Colon (tissue), 2 donors: ENCODE data around the gene PRTG.
"Not testable (repeated sequence)": the region's sequence is repeated elsewhere in the genome, so short reads cannot be mapped to it uniquely, and the experiment has no call there.

Experiments used
- FAIRE-seq: peaks from 2 replicates; lab custom pipeline; 2012; peaks lifted over from hg19 to GRCh38; lab: Jason Lieb, UNC
- donor health status: control.
- donor health status: control.

PRTG gene

DNA sequence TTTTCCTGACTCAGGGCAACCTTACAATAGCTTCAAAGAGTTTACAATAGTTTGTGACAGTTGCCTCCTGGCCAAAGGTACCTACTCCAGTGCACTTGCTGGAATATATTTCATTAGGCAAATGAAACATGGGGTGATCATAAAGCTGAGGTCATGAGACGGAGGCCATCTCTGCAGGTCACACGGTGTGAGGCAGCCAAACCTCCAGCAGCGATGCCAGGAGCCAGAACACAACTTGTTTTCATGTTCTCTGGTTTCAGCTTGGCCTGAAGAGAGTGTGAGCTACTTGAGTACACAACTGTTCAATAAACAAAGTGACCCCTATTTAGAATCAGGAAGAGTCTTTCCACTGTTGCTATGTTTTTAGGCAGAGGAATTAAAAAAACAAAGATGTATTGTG lies 112.1 kb downstream of the PRTG start:
- no peak for FAIRE-seq

DNA sequence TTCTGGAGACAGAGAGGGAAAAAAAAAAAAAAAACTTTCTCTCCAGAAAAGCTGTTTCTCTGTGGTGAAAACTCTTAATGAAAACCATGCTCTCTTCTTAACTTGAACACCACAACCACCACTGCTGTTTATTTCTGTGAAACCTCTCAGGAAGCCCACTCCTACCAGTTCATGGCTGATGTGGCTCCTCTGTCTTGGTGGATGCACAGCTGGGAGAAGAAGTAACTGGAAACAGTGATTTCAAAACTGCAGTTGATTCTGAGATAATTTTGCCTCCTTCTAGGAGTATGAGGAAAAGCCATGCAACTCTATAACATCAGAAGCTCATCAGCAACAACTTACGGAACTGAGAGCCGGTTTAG lies 114.6 kb downstream of the PRTG start:
- FAIRE-seq = no peak

- no peak for FAIRE-seq
Measured at GRCh38 chr15:55627730-55628368, 115.1 kb downstream of the PRTG start.

DNA sequence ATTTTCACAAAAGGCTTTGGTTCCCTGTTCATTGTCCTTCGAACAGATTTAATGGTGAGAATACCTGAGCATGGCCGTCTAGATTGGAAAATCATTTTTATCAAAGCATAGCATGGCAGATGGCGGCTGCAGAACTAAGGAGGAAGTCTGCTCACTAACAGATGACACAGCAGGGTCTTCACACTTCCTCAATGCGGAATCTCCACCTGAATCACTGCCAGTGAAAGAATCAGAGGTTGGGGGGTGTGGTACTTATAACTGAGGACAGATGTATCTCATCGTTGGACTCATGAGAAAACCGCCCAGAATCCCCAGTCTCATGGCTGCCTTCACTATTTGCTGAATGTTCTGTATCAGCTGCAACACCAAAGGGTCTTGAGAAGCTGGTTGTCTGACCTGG lies 123.2 kb downstream of the PRTG start:
- no peak for FAIRE-seq

DNA sequence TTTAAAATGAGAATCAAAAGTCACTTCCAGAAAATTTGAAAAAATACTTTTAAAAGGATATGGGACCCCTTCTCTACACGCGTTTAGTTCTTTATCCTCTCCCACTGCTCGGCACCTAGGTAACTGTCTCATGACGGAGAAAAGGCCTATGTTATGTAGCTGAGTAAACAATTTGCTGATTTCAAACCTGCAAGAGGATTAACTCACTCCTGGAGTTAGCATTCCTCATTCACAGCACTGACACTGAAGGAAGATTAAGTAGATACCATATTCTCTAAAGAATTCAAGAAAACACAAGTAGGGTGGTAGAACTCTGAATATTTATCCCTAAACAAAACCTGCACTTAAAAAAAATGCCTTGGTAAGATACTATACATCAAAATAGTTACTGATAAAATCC lies 124.6 kb downstream of the PRTG start:
- FAIRE-seq = no peak

DNA sequence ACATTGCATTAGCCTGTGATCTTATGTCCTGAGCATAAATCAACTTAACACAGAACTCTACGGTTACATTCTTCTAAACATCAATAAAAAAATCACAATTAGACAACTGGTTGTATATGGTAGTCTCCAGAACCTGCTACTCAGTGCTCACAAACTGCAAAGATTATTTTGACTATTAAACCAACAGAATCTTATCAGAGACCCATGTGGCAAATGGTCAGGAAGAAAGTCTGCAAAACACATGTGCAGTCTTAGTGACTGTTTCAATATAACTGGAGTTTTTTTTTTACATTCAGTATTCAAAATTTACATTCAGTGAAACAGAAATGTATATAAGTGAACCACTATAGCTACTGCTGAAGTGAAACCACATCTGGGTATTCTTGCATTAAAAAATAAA lies 127.5 kb downstream of the PRTG start:
- no peak for FAIRE-seq

DNA sequence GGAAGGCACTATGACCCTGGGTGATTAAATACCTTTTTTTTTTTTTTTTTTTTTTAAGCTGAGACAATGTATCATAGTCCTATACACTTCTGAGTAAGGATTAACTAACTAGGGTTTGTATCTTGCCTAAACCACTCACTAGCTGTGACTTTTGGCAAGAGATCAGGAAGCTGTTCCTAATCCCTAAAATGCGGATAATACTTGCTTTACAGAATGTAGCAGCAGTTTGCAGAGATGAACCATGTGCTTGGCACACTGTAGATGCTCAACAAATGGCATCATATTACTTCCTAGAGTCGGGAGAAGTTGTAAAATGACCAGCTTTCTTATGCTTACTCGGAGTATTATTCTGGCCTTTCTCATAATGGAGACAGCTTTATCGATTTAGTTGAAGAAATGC lies 129.2 kb downstream of the PRTG start:
- no peak for FAIRE-seq

- no peak for FAIRE-seq
Measured at GRCh38 chr15:55606214-55606613, 136.7 kb downstream of the PRTG start.

- no peak for FAIRE-seq
Measured at GRCh38 chr15:55601374-55601773, 141.6 kb downstream of the PRTG start.

DNA sequence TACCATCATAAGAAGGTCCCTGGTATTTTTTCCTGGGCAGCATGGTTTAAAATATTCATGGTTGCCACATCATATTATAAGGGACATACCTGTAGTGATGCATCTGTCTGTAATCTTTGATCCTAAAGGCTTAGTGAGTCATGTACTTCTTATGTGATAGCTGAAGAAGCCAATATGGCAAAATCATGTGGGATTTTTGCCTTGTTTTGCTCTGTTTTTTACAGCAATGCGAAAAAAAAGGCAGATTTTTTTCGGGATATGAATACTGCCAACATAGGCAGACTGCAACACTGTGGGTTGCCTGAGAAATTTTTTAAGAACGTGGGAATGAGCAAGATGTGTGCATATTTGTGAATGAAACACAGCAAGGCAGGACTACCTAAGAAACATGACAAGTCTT lies 143.5 kb downstream of the PRTG start:
- FAIRE-seq = no peak

DNA sequence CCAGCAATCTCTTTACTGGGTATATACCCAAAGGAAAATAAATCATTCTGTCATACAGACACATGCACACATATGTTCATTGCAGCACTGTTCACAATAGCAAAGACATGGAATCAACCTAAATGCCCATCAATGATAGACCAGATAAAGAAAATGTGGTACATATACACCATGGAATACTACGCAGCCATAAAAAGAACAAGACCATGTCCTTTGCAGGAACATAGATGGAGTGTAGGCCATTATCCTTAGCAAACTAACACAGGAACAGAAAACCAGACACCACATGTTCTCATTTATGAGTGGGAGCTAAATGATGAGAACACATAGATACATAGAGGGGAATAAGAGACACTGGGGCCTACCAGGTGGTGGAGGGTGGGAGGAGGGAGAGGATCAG lies 149.9 kb downstream of the PRTG start:
- not testable (repeated sequence) for FAIRE-seq

DNA sequence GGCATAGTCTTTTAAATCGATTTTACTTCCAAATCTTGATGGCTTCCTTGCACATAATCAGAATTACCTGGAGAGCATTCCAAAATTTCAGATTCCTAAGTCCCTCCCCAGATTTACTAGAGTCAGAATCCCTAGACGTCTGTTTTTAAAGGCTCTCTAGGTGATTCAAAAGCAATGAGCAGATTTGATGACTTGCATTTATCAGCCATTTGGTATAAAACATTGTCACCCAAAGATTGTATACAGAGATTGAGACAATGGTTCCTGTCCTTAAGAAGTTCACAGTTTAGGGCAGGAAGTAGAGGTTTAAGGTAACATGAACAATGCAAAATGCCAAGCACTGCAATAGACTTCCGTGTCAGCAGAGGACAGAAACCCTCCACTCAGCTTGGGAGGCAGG lies 152.2 kb downstream of the PRTG start:
- no peak for FAIRE-seq

DNA sequence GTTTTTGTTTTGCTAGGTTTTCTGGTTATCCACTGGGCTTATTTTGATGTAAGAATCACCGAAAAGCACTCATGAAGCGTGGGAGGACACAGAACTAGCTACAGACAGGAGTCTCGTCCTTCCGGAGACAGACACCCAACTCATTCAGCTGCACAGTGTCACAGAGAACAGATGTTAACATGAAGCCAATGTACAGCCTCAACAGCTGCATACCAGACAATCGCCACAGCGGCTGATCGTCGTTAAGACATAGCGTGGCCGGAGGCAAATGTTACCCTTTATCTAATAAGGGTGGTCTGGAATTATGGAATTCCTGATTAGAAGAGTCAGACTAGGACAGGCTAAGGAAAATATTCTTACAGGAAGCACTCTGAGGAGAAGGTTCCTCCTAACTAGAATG lies 153.7 kb downstream of the PRTG start:
- FAIRE-seq = no peak

- no peak for FAIRE-seq
Measured at GRCh38 chr15:55588815-55589115, 154.2 kb downstream of the PRTG start.

- FAIRE-seq = no peak
Measured at GRCh38 chr15:55588070-55588814, 154.7 kb downstream of the PRTG start, which contains the start of gene PYGO1. TSS of gene PYGO1 (minus strand) at chr15:55588345. CDS start at chr15:55587883, 462 bp downstream.

DNA sequence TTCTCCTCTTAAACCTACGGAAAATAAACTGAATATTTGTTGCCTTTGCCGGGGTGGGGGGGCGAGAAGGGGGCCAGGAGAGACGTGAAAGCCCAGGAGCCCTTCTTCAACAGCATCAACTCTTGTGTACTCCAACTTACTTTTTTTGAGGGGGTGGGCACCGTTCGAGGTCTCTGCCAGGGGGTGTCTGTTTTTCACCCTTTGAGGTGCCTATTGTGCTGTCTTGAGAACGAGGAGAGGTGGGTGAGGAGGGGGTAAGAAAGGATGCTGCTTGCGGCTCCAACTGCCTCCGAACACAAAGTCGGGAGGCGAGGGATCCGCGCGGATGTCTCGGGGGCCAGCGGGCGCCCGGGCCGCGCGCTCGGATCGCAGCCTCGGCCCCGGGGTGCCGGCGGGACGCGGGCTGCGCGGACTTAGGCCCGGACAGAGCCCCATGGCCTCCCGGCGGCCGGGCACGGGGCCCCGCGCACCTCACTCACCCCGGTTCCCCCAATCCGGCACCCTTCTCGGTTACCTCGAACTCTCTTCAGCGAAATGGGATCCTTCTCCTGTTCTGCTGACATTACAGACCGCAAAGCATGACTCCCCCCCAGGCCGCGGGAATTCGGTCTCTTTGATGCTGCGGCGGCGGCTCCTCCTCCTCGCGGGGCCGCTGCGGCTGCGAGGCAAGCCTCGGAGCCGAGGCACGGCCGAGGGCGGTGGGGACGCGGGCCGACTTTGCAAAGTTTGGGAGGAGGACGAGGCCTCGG lies 155.5 kb downstream of the PRTG start:
- FAIRE-seq = no peak

DNA sequence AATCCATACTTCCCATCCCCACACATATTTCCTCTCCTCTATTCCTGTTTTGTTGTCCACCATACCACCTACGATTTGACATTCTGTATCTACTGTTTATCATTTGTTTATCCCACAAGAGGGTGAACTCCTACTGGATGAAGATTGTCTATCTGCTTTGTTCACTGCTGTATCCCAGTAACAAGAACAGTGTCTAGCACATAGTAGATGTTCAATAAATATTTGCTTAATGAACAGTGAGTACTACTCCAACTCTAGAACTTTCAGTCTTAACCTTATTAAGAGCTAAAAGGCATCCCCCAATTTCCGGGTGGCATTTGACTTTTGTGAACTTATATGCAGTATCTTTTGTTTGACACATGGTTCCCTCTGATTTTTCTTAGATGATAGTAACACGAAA lies 156.1 kb downstream of the PRTG start:
- FAIRE-seq = no peak

DNA sequence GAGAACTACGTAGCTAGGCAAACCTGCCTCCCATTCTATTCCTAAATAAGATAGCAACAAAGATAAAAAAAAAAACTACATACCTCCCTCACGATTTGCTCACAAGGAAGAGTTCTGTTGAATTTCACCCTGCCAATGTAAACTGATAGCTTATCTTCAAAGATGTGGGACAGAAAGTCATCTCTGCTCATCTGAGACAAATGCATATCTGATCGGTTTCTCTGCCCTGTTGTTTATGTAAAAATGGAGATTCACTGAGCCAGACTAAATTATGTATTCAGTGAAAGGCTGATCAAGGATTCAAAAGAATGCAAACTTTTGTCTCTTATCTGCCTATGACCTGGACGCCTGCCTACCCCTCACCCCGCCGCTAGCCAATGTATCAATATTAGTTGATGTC lies 166.0 kb downstream of the PRTG start:
- FAIRE-seq = no peak

GRCh38 chr15:55574096-55574495 lies 168.9 kb downstream of the PRTG start:
- no peak for FAIRE-seq

DNA sequence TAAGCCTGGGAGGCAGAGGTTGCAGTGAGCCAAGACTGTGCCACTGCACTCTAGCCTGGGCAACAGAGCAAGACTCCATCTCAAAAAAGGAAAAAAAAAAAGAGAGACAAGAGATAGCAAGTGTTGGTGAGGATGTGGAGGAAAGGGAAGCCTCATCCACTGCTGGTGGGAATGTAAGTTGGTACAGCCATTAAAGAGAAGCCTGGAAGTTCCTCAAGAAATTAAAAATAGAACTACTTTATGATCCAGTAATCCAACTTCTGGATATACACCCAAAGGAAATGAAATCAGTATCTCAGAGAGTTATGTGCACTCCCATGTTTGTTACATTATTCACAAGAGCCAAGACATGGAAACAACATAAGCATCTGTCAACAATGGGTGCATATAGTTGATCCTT lies 169.7 kb downstream of the PRTG start:
- no peak for FAIRE-seq

DNA sequence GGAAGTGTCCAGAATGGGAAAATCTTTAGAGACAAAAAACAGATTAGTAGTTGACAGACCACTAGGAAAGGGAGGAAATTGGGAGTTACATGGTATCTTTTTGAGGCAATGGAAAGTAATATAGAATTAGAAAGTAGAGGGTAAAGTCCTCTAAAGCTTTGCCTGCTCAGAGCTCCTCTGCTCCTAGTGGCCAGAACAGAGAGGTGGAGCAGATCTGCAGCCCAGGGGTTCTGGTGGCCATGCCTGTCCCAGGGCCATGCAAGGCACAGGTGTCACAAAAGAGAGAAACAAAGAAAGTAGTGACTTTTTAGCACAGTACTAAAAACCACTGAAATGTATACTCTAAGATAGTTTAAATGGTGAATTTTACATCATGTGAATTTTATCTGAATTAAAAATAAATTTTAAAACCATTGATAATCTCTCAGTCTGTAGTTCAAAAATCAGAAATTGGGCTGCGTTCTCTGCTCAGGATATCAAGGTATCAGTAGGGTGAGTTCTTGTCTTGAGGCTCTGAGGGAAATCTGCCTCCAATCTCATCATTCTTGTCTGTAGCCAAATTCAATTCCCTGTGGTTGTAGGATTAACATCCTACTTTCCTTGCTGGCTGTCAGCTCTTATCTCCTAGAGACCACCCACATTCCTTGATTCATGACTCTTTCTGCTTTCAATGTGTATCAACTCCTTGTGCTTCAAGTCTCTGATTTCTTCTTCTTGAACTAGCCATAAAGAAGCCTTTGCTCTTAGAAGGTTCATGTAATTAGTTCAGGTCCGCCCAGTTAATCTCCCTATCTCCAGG lies 178.4 kb downstream of the PRTG start:
- FAIRE-seq = no peak

GRCh38 chr15:55562601-55563000 lies 180.4 kb downstream of the PRTG start:
- no peak for FAIRE-seq
